Fibroblast of mammary gland (primary cell): Measurements from ENCODE around the gene DDX24.

Experiments used
- DNase-seq: peaks from one replicate; pipeline ENCODE4 v3.0.0-alpha.2; 2010; ENCODE audit warnings: low read depth
- H3K4me3 ChIP-seq: 2 replicates; pipeline ENCODE4 v1.5.1; 2011; ENCODE audit warnings: low read depth, mild to moderate bottlenecking, low read length, moderate library complexity; ENCODE audit not compliant: control insufficient read depth
- CTCF ChIP-seq: conservative IDR thresholded peaks from 2 replicates; pipeline ENCODE4 v1.5.1; 2011; ENCODE audit warnings: low read depth, low read length, inconsistent platforms; ENCODE audit not compliant: control insufficient read depth, insufficient read depth

DDX24 gene

GRCh38 chr14:94045101-94045500 is 35.9 kb downstream of the DDX24 start:
- no peak for TF ChIP-seq CTCF
- DNase-seq = no peak
- no peak overlapping the region for H3K4me3 ChIP-seq

GRCh38 chr14:94044476-94045091 is 36.4 kb downstream of the DDX24 start:
- no peak overlapping the region for H3K4me3 ChIP-seq
- TF ChIP-seq CTCF = no peak

GRCh38 chr14:94043756-94044475 is 37.1 kb downstream of the DDX24 start:
- DNase-seq = no peak
- H3K4me3 ChIP-seq = no peak overlapping the region
- no peak for TF ChIP-seq CTCF

More at GRCh38 chr14:94044476-94045091, 36.4 kb downstream of the DDX24 start:
- DNase-seq = no peak

GRCh38 chr14:94043111-94043755 is 37.8 kb downstream of the DDX24 start:
- TF ChIP-seq CTCF = no peak
- DNase-seq = peak; percentile 47
- no peak overlapping the region for H3K4me3 ChIP-seq

GRCh38 chr14:94042433-94043091 is 38.4 kb downstream of the DDX24 start:
- no peak for TF ChIP-seq CTCF
- H3K4me3 ChIP-seq = no peak overlapping the region
- no peak for DNase-seq

GRCh38 chr14:94041551-94042346 is 39.3 kb downstream of the DDX24 start:
- peak; percentile 88 for DNase-seq
- TF ChIP-seq CTCF = no peak

More at GRCh38 chr14:94041551-94042346, 39.3 kb downstream of the DDX24 start:
- no peak overlapping the region for H3K4me3 ChIP-seq
